Measurements from ENCODE around the gene SDK2.

The SDK2 gene

GRCh38 chr17:73644145-73645049 lies at the start of gene SDK2:
Gene SDK2, minus strand, starts transcription at chr17:73644445. Its CDS starts 357 bp downstream, at chr17:73644088.
- peak; percentile 4 for DNase-seq

GRCh38 chr17:73693071-73693470 lies 48.8 kb upstream of the SDK2 start:
- no peak for DNase-seq

- no peak for DNase-seq
Measured at GRCh38 chr17:73691321-73691766, 47.1 kb upstream of the SDK2 start.

GRCh38 chr17:73690676-73691075 lies 46.4 kb upstream of the SDK2 start:
- DNase-seq = no peak

- DNase-seq = no peak
Measured at GRCh38 chr17:73689596-73690275, 45.5 kb upstream of the SDK2 start.

GRCh38 chr17:73686961-73687360 lies 42.7 kb upstream of the SDK2 start:
- DNase-seq = no peak

GRCh38 chr17:73686126-73686525 lies 41.9 kb upstream of the SDK2 start:
- DNase-seq = no peak

- DNase-seq = no peak
Measured at GRCh38 chr17:73684183-73684582, 39.9 kb upstream of the SDK2 start.

GRCh38 chr17:73683771-73684170 lies 39.5 kb upstream of the SDK2 start:
- DNase-seq = no peak

- DNase-seq = no peak
Measured at GRCh38 chr17:73681946-73682345, 37.7 kb upstream of the SDK2 start.

GRCh38 chr17:73679476-73679875 lies 35.2 kb upstream of the SDK2 start:
- no peak for DNase-seq

- no peak for DNase-seq
Measured at GRCh38 chr17:73678999-73679398, 34.8 kb upstream of the SDK2 start.

- DNase-seq = no peak
Measured at GRCh38 chr17:73669771-73670170, 25.5 kb upstream of the SDK2 start.

GRCh38 chr17:73667181-73667959 lies 23.1 kb upstream of the SDK2 start:
- DNase-seq = no peak

GRCh38 chr17:73663614-73664013 lies 19.4 kb upstream of the SDK2 start:
- no peak for DNase-seq

GRCh38 chr17:73660366-73660765 lies 16.1 kb upstream of the SDK2 start:
- DNase-seq = no peak

- DNase-seq = no peak
Measured at GRCh38 chr17:73658821-73659515, 14.7 kb upstream of the SDK2 start.

GRCh38 chr17:73657473-73658116 lies 13.3 kb upstream of the SDK2 start:
- no peak for DNase-seq

GRCh38 chr17:73654241-73654640 lies 10.0 kb upstream of the SDK2 start:
- DNase-seq = no peak

- DNase-seq = no peak
Measured at GRCh38 chr17:73653810-73654209, 9.6 kb upstream of the SDK2 start.

GRCh38 chr17:73652886-73653480 lies 8.7 kb upstream of the SDK2 start:
- no peak for DNase-seq

Data from midbrain (tissue), 1 donor.